ENCODE results near the gene POLR2F.

The POLR2F gene

GRCh38 chr22:38009000-38009806 is 55.7 kb downstream of the POLR2F start:
- no peak for DNase-seq

- DNase-seq = no peak
These were observed 59.1 kb downstream of the POLR2F start for GRCh38 chr22:38012604-38013072.

- no peak for DNase-seq
These were observed 60.6 kb downstream of the POLR2F start for GRCh38 chr22:38014083-38014482.

- no peak for DNase-seq
These were observed 63.0 kb downstream of the POLR2F start for GRCh38 chr22:38016182-38017151.

- DNase-seq = no peak
These were observed 63.9 kb downstream of the POLR2F start for GRCh38 chr22:38017272-38017920.

- no peak for DNase-seq
These were observed 64.7 kb downstream of the POLR2F start for GRCh38 chr22:38017939-38018885.

Data from activated CD8-positive, alpha-beta memory T cell treated with anti-CD3 and anti-CD28 coated beads, Interleukin-2, amount 50 U/mL, for 4 hours (primary cell).